ENCODE data around the gene RGS11.

RGS11 gene

DNA sequence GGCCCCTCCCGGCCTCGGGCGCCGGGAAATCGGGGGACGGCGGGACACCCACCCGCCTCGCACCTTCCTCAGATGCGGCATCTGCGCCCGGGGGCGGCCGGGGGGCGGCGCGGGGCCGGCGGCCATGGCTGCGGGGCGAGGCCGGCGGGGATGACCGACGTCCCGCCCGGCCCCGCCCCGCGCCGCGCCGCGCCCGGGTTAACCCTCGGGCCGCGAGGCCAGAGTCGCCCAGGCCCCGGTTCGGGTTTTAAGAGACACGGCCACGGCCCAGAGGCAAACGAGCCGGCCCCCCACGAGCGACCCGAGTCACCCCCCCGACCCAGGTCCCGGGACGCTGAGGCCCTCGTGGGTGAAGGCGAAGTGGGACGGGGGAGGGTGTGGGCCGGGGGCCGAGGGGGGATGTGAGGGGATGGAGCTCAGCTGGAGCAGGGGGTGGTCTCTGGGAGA is at the start of gene RGS11:
Gene RGS11 (minus strand): TSS at position 159 of the 447 bp plus-strand sequence. CDS start 33 bp downstream, at position 126.
- no peak for DNase-seq

DNA sequence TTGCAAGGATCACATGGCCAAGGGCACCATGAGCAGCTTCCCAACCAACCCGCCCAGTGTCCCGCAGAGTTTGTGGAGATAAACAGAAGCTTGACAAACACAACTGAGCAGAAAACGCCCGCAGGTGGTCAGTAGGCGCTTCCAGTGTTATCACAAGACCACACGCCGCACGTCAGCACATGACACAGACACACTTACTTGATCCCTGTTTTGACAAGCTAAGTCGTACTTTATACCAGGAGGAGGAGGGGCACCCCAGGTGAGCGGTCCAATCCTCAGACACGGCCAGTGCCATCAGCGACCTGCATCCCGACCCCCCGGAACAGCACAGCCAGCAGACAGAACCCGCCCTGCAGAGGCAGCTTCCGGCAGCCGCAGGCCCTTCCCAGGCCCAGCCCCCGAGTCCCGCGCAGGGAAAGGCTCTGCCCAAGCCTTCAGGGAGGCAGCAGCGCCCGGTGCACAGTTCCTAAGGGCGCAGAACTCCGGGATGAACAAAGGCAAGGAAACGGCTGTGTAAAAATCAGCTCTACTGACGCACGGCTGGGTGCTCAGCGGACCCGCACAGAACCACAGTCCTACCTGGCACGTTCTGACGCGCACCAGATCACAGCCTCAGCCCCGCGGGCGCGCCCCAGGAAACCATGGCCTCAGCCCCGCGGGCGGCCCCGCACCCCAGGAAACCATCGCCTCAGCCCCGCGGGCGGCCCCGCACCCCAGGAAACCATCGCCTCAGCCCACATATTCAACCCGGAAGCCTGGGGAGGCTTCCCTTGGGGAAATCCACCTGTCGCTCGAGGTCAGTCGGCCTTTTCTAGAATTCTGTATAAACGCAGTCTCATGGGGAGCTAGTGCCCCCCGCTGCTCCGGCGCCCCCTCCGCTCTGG is 48.9 kb upstream of the RGS11 start:
- peak in 1 of 2 donors; percentile 39 for DNase-seq

DNA sequence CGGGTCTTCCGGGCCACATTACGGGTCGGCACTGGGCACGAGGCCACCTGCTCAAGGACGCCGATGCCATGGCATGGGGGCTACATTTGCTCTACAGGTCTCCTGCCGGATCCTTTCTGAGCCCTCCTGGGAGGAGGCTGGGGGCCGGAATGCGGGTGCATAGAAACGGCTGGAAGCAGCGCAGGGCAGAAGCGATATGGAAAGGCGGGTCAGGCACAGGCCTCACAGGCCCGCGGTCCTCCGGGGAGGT is 48.4 kb upstream of the RGS11 start:
- no peak for DNase-seq

DNA sequence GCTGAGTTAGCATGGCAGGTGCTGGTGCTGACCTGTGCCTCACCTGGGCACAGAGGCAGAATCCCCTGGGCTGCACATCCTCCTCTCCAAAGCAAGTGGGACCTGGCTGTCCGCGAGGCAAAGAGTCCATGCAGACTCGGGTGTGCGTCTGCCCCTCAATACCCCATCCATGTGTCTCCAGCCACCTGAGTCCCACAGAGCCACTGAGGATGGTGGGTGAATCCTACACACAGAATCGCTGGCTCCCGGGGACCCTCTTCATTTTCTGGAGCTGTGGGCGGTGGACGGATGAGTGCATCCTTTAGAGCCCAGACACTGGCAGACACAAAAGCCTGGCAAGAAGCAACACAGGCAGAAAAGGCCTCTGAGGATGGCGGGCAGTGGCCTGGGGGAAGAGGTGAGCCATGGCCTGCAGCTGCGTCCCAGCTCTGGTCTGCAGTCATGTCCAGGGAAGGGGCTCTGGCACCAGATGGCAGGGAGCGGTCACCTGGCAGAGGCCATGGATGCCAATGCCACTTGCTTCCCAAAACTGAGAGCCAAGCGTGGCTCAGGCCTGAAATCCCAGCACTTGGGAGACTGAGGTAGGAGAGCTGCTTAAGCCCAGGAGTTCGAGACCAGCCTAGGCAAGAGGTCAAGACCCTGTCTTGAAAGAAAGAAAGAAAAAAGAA is 46.9 kb upstream of the RGS11 start:
- DNase-seq = no peak

DNA sequence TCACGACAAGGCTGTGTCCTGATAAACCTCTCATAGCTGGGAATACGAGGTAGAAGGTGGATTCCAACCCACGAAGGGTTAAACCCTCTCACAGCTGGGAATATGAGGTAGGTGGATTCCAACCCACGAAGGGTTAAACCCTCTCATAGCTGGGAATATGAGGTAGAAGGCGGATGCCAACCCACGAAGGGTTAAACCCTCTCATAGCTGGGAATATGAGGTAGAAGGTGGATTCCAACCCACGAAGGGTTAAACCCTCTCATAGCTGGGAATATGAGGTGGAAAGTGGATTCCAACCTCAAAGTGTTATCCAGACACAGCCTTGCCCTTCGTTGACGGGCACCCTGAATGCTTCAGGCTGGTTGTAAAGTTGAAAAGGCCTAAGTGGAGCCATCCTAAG is 45.8 kb upstream of the RGS11 start:
- no peak for DNase-seq

DNA sequence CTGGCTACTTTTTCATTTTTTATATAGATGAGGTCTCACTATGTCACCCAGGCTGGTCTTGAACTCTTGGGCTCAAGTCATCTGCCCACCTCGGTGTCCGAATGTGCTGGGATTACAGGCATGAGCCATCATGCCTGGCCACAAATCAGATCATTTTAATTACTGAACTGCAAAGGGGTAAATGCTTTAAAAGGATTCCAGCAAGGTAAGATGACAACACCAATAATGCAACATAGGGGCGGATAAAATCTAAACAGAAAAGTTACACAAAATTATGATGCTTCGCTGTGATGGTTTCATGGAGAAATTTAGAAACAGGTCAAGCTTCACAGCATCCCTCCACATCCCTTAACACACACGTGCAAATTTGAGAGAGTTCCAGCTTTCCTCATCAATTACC is 44.5 kb upstream of the RGS11 start:
- no peak for DNase-seq

DNA sequence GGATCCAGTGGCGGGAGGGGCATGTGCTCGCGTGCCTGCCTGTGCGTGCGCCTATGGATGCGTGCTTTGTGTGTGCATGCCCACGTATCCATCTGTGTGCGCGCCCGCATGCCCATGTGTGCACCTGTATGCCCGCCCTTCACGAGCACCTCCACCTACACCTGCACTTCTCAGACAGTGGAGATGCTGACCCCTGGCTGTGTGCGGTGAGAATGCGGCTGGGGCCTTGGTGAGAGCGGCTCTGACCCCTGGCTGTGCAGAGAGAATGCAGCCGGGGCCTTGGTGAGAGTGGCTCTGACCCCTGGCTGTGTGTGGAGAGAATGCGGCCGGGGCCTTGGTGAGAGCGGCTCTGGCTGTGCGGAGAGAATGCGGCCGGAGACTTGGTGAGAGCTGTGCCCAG is 42.9 kb upstream of the RGS11 start:
- DNase-seq = no peak

DNA sequence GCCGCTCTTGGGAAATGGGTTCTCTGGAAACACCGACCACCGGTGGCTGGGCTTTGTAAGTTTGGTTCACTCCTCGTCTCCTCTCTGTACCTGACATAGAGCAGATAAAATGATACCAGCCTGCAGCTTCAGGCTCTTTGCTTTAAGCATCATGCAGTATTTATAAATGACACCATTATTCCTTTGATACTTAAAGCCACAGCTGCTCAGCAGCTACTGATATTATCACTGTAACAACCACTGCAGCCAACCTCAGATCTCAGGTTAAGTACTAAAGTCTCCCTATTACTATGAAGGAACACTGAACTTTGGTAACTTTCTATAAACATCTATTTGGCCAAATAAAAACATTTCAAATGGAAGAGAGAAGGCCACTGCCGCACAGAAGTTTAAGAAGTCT is 41.8 kb upstream of the RGS11 start:
- no peak for DNase-seq

DNA sequence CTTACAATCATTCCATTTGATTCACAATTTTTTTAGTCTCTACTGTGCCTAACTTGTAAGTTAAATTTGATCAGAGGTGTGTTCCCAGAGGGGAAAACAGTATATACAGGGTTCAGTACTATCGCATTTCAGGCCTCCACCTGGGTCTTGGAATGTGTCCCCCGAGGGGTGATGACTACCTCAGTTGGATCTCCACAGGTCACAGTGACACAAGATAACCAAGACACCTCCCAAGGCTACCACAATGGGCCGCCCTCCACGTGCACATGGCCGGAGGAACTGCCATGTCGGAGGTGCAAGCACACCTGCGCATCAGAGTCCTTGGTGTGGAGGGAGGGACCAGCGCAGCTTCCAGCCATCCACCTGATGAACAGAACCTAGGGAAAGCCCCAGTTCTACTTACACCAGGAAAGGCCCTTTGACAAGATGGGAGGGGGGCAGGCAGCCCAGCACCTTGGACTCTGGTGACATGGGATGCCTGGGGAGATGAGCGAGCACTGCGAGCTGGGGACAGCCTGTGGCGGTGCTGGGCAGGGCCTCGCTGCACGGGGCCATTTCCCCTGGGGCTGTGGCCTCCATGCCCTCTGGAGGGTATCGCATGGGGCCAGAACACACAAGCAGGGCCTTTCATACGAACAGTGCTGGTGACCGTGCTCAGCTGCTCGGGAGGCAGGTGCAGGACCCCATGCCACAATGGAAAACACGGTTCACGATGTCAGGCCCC is 41.2 kb upstream of the RGS11 start:
- no peak for DNase-seq

DNA sequence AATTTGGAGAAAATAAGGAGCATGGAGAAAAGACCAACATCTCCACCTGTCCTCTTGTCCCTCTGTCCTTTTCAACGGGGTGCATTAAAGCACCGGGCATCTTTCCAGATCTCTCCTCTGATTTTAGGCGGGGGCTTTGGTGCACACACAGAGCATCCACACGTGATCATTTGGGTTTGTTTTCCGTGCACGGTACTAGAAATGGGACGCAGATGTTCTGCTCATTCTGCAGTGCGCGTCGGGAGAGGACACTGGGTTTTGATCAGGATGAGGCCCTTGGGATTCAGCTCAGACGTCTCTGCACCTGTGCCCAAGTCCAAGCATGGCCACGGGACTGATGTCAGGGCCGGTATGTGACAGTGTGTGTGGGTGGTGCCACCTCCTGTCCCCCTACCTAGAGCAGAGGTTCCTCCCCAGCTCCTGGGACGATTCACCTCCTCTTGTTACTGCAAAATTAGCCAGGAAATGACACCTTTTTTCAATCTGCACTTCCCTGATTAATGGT is 39.1 kb upstream of the RGS11 start:
- DNase-seq = no peak

DNA sequence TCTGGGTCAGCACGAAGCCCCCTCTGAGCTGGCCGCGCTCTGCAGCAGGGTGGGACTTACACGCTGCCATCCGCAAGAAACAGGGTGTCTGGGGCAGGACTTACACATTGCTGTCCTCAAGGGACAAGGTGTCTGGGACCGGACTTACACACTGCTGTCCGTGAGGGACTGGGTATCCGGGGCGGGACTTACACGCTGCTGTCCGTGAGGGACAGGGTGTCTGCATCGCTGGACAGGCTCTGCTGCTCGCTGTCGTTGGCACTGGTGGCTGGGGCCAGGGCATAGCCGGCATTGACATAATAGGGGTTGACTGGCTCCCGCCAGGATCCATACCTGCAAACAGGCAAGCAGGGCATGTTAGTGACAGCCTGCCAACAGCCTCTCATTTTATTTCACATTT is 38.6 kb upstream of the RGS11 start:
- DNase-seq = no peak

DNA sequence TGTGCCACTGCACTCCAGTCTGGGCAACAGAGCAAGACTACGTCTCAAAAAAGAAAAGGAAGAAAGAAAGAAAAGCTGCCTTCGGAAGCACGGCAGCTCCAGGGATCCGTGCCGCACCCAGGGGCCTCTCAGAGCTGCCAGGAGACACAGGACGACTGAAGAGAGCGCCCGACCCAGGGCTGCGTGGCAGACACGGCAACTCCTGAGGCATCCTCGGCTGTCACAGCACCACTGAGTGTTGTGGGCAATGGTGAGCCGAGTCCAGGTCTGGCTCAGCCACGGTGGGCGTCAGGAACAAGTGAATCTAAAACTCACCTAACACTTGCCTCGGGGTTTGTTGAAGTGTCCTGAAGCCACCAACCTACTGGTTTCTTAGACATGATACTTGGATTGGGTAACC is 36.0 kb upstream of the RGS11 start:
- no peak for DNase-seq

DNA sequence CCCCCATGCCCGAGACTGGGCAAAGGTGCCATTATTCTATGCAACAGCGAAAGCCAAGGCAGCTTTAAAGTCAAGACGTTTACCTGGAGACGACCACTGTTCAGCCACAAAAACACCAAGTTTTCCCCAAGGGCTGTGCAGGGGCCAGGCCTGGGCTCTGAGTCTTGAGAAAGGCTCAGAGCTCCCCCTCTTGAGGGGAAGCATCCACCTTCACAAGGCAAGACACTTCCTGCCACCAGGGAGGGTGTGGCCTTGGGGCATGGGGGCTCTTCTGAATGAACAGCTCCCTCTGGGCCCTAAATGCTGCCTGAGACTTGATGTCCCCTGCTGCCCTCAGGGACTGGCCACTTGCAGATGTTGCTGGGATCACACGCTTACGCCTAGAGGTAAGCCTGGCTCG is 33.7 kb upstream of the RGS11 start:
- peak in 1 of 2 donors; percentile 1 for DNase-seq

DNA sequence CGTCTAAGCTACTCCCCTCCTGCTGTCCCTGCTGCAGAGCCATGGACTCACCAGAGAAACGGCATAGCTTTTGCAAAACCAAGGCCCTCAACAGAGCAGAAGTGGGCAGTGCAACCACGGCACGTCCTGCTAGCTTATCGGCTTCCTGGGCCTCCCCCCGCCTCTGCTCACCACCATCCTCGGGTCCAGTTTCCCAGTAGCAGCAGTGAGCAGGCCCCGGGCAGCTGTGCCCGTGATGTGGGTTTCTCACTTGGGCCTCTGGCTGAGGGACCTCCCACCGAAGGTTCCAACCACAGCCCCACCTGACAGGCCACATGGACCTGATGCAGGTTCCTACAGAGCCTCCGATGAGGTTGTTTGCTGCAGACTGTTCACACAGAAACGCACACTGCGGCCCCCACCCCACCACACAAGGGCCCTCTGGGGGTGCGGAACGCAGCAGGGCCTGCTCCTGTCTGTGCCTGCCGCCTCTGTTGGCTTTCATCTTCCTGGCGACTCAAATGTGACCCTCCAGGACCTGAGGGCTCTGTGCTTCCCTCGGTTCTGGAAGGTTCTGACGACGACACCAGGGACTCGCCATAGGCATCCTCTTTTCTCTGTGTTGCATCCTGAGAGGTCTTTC is 32.1 kb upstream of the RGS11 start:
- DNase-seq = no peak

DNA sequence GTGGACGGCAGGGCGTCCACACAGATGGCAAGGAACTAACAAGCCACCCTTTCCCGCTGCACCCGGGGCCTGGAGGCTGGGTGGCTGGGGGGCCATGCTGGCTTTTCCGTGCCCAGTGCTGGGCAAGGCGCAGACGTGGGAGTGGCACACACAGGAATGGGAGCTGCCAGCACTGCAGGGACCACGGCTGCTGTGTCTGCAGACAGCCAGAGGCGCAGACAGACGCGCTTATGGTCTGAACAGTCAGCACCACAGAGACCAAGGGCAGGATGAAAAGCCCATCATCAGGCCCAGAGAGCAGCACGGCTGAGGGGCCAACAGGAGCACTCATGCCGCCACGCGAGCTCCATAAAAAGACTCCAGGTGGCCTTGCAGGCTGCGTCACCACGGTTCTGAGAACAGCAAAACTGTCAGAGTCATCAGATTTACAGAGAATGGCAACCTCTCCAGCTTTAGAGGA is 31.2 kb upstream of the RGS11 start:
- no peak for DNase-seq

DNA sequence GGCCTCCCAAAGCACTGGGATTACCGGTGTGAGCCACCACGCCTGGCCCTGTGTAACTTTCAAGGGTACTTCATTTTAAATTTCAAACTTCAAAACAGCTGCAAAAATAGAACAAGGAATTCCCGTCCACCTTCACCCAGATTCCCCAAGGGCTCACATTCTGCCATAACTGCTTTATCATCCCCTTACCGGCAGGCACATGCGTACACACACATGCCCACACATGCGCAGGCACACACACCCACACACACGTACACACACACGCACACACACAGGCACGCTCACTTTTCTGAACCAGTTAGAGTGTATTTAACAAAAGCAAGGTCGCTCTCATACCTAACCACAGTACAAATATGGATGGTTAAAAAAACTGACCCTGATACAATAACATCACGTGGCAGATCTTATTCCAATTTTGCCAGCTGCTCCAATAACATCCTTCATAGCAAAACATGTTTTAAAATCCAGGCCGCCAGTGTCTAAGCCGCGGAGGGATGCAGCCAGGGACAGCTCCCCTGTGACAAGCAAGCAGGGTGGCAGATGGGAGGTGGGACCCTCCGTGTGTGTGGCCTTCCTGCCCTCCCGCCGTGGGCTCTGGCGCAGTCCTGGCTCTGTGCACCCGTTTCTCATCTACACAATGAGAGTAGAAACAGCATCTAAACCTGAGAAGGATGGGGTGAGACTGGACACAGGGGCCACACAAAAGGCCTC is 30.3 kb upstream of the RGS11 start:
- no peak for DNase-seq

DNA sequence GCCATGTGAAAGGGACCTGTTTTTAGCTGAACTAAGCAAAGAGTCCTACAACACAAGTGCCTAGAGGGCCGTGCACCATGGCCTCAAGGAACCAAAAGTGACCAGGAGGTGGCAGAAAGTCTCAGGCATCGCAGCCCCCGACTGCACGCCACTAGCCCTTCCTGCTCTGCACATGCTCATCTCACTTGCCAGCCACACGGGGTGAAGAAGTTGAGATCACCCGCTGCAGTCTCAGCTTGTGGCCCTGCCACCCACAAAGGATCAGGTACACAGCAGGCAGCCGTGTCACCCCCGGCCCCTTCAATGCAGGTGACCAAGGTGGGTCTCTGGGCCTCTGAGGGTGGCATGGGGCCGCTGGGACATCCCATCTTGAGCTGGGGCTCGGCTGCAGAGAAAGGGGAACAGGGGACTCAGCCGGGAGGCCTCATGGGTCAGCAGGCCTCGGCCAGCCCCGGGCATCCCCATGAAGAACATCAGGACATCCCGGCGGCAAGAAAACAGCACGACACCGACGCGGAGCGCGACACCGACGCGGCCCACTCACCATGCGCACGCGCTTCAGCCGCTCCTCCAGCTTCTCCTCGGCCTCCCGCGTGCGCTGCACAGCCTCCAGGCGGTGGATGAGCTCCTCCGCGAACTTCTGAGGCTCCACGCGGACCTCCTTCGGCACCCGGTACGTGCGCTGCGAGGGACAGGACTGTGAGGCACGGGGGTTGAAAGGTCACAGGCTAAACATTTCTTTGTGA is 28.2 kb upstream of the RGS11 start:
- DNase-seq = no peak

DNA sequence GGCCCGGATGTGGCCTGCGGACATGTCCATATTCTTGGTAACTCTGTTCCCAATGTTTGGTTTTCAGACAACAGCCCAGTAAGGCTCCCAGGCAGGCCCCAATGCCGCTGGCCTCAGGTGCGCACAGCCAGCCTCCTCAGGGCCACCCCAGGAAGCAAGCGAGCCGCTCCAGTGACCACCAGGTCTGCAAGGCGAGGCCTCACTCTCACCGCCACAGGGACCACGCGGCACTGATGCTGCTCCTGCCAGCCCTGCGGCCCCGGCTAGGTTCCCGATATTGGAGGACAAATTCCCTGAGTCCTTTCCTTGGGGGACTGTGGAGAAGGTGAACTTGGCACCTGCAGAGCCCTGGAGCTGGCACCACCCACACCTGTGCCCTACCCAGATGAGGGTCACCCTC is 26.2 kb upstream of the RGS11 start:
- DNase-seq = no peak

DNA sequence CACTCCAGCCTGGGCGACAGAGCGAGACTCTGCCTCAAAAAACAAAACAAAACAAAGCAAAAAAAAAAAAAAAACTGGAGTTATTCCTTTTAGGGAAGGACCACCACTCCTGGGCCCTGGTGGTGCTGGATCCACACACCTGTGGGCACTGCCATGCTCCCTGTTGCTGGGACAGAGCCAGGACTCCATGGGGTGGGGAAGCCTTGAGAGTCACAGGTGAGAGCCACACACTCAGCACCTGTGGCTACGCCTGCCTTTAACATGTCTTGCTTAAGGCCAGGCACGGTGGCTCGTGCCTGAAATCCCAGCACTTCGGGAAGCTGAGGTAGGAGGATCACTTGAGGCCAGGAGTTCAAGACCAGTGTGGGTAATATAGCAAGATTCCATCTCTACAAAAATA is 25.5 kb upstream of the RGS11 start:
- no peak for DNase-seq

DNA sequence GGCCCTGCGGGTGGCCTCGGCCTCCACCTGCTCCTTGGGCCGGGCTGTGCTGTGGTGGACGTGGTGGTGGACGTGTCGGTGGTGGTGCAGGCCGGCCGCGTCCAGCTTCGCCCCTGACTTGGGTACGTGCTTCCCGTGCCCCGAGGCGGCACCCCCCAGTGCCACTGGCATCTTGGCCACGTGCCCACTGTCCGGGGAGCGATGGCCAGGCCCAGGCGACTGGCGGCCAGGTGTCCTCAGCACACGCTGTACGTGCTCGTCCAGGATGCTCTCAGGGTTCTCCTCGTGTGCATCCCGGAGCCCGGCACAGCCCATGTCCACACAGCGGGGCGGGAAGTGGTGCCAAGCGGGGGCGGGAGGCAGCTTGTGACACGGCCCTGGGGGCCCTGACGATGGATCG is 22.1 kb upstream of the RGS11 start:
- no peak for DNase-seq

DNA sequence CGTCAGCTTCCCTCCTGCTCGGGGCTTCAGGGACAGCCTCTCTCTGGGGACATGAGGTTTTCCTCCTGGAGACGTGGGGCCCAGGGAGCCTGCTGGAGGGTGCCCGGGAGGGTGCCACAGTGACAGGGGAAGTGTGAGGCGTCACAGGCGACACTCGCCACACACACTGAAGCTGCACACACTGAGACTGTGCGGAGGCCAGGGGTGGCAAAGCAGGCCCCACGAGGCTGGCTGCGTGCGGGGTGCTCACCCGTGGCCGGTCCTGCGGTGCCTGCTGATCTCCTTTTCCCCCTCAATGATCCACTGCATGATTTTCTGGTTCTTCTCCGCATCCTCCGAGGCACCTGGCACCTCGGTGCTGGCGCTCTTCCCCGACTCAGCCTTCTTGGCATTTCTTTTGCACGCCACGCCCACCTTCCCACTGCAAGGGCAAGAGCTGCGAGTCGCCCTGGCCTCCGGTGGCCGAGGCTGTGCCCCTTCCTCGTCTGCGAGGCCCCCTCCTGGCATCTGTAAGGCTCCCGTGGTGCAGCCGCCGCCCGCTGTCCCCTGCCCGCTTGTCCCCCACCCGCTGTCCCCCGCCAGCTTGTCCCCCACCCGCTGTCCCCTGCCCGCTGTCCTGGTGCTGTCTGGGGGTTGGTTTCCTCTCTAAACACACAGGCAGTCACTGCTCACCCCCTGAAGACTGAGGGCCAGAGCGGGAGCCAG is 21.2 kb upstream of the RGS11 start:
- no peak for DNase-seq
